SK-N-MC (cell line): ENCODE measurements around the gene MT1H.

Source experiments
- EZH2 ChIP-seq: fragments of 200-600 bp; sonication (generic); IDR thresholded peaks from one replicate; pipeline ENCODE4 v1.6.1; 2017; ENCODE audit warnings: antibody characterized with exemption
- FOXP2 ChIP-seq: optimal IDR thresholded peaks from 2 replicates; pipeline ENCODE3; 2011; ENCODE audit warnings: mild to moderate bottlenecking, moderate library complexity; ENCODE audit not compliant: insufficient read depth; ENCODE audit errors: extremely low read length, control extremely low read depth
- POLR2AphosphoS5 ChIP-seq: IDR thresholded peaks from 2 replicates; pipeline ENCODE4 v1.6.1; 2012; ENCODE audit warnings: mild to moderate bottlenecking, low read depth, low read length, borderline replicate concordance

DNA sequence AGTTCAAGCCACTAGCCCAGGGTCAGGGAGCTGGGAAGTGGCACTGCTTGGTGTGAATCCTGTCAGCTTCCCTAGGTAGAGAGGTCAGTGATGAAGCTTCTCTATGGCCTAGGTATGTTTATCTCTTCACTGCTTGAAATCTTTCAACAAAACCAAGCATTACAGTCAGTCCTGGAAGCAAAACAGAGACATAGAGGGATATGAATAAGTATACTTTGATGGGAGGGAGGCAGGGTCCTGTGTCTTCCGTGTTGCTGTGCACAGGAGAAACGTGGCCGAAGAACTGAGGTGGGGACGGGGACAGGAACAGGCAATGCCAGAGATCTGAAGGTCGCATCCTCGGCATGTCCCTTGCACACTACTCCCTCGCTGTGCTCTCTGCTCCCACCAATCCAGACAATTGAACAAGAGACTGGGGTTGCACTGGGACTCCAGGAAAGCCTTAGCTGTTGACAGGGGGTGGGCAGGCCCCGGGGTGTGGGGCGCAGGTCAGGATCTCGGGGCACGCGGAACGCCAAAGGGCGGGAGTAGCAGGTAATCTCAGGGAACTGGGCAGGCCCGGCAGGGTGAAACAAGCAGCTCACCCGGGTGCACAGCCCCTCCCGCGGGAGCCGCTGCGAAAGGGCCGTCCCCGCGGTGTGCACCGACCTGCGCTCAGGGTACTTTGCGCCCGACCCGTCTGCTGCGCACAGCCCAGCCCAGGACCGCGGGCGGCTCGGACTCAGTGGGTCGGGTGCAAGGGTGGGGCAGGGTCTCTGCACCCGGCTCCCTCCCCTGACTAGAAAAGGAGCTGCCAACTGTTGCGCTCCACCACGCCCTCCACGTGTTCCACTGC is at the start of gene MT1H:
- no peak for TF ChIP-seq EZH2
- TF ChIP-seq POLR2AphosphoS5, result no peak
- no peak for TF ChIP-seq FOXP2
